HG03175 (cell line): ENCODE measurements around the gene LITAFD.
"Not testable (repeated sequence)": the region's sequence is repeated elsewhere in the genome, so short reads cannot be mapped to it uniquely, and the experiment has no call there.

ENCODE experiments used
- ATAC-seq: cut with Tn5 transposase; IDR thresholded peaks from one replicate; pipeline ENCODE4 v1.9.1; 2021; ENCODE audit warnings: mild to moderate bottlenecking, moderate library complexity; ENCODE audit not compliant: unreplicated experiment

The LITAFD gene

DNA sequence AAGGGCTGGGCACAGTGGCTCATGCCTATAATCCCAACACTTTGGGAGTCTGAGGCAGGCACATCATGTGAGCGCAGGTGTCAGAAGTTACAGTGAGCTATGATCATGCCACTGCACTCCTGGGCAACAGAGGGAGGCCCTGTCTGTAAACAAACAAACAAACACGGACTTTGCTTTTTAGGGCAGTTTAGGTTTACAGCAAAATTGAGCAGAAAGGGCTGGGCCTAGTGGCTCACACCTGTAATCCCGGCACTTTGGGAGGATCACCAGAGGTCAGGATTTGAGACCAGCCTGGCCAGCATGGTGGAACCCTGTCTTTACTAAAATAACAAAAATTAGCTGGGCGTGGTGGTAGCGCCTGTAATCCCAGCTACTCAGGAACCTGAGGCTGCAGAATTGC is 10.1 kb upstream of the LITAFD start:
- no peak for ATAC-seq

DNA sequence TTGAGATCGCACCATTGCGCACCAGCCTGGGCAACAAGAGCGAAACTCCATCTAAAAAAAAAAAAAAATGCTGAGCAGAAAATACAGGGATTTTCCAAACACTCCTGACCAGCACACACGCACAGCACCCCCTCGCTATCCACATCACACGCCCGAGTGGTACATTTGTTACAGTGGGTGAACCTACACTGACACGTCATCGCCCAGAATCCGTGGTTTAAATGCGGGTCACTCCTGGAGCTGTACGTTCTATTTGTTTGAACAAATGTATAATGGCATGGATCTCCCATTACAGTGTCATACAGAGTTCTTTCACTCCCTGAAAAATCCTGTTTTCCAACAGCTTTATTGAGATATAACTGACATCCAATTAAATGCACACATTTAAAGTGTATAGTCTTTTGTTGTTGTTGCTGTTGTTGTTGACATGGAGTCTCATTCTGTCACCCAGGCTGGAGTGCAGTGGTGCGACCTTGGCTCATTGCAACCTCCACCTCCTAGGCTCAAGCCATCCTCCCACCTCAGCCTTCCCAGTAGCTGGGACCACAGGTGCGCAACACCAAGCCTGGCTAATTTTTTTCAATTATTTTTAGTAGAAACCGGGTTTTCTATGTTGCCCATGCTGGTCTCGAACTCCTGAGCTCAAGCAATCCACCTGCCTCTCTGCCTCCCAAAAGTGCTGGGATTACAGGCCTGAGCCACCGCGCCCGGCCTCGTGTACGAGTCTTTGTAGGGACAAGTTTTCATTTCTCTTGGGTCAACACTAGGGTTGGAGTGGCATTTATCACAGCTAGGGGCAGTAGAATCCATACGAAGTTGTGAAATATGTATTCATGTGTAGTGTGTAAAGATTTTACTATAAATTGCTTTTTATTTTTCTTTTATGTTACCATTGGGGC is 8.9 kb upstream of the LITAFD start:
- ATAC-seq = no peak

DNA sequence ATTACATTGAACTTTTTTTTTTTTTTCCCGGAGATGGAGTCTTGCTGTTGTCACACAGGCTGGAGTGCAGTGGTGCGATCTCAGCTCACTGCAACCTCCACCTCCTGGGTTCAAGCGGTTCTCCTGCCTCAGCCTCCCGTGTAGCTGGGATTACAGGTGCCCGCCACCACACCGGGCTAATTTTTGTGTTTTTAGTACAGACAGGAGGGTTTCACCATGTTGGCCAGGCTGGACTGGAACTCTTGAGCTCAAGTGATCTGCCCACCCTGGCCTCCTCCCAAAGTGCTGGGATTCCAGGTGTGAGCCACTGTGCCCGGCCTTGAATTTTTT is 8.3 kb upstream of the LITAFD start:
- not testable (repeated sequence) for ATAC-seq

DNA sequence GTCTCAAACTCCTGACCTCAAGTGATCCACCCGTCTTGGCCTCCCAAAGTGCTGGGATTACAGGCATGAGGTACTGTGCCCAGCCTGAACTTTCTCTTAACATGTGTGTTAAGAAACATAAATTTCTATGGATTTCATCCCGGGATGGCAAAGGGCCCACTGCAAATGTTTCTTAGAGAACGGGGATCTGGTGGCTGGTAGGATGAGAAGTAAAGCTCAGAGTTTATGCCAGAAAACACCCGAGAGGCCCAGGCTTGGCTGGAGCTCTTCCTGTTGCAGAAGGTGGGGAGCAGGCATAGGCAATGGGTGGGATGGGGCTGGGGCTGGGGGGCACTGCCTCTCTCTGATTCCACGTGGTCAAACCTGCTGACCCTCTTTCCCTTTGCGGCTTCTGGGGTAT is 7.8 kb upstream of the LITAFD start:
- ATAC-seq = no peak

DNA sequence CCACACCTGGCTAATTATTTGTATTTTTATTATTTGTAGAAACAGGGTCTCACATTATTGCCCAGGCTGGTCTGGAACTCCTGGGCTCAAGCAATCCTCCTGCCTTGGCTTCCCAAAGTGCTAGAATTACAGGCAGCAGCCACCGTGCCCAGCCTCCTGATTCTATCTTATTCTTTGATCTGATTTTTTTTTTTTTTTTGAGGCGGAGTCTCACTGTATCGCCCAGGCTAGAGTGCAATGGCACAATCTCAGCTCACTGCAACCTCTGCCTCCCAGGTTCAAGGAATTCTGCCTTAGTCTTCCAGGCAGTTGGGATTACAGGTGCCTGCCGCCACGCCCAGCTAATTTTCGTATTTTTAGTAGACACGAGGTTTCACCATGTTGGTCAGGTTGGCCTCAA is 6.8 kb upstream of the LITAFD start:
- not testable (repeated sequence) for ATAC-seq

DNA sequence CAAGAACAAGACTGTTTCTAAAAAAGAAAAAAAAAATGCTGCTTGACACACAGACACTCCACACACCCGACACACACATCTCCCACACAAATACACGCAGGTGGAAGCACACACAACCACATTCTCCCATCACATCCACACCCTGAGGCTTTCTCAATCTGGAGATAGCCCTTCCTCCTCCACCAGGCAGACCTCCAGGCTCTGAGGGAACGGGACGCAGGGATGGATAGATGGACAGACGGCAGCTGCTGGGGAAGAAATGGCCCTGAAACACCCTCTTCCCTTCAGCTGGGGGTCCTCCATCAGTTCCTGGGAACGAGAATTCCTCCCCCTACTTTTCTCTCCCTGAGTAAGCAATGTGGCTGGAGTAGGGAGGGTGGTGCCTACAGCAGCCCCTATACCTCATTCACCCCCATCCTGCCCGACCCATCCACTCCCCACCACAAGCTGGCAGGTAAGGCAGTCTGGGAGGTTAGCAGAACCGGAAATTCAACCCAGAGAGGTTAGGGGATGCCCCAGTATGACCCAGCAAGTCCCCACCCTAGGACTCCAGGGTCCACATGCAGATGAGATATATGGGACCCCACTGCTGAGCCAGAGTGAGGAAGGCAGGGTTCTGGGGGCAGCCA is 4.1 kb upstream of the LITAFD start:
- no peak for ATAC-seq

DNA sequence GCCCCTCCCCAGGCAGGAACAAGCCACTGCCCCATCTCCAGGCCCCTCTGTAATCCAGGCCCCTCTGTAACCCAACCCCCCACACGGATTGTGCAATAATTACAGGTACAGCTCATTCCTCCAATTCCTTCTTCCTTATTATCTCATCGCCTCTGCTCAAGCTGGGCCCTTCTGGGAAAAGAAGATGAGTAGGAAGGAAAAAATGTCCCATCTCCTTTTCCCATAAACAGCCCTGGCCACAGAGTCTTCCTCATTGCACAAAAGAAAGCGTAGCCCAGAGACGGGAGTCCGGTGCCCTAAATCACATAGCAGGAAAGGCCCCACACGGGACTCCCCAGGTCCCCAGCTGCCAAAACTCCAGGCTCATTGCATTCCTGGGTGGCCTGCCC is 3.6 kb upstream of the LITAFD start:
- ATAC-seq = no peak

DNA sequence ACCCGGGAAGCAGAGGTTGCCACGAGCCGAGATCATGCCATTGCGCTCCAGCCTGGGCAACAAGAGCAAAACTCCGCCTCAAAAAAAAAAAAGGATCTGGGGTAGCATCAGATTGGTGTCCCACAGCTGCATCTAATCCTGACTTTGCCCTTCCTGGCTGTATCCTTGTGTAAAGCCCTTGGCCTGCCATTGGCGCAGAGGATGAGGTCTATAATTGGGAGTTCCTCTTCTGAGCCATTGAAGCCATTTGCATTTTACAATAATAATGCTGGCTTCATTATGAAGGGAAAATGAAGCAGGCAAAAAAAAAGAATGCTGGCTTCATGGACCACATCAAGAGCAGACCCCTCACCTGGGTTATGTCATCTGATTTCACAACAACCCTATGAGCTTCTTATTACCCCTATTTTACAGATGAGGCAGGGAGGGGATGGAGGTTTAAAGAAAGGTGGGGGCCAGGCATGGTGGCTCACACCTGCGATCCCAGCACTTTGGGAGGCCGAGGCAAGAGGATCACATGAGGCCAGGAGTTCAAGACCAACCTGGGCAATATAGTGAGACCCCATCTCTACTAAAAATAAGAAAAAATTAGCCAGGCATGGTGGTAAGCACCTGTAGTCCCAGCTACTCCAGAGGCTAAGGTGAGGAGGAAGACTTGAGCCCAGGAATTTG is 1.2 kb upstream of the LITAFD start:
- no peak for ATAC-seq

DNA sequence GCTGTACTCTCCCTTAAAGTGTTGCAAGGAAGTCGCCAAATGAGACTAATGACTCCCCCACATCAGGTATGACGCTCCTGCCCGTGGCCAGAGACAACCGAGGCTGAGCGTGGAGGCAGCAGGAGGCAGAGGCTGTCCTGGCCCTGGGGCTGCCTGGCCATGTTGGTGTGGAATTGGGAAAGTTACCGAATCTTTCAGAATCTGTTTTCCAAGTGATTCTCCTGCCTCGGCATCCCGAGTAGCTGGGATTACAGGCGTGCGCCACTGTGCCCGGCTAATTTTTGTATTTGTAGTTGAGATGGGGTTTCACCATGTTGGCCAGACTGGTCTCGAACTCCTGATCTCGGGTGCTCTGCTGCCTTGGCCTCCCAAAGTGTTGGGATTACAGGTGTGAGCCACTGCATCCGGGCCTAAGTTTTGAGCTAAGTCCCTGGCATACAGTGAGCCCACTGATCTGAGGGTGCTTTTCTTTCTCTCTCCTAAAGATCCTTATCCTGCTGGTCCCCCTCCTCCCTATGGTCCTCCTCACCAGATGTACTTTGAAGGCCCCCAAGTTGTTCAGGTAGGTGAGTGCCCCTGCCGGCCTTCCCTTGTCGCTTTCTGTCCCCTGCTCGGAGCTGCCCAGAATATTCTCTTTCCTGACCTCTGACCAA is 700 bp downstream of the LITAFD start:
- no peak for ATAC-seq

DNA sequence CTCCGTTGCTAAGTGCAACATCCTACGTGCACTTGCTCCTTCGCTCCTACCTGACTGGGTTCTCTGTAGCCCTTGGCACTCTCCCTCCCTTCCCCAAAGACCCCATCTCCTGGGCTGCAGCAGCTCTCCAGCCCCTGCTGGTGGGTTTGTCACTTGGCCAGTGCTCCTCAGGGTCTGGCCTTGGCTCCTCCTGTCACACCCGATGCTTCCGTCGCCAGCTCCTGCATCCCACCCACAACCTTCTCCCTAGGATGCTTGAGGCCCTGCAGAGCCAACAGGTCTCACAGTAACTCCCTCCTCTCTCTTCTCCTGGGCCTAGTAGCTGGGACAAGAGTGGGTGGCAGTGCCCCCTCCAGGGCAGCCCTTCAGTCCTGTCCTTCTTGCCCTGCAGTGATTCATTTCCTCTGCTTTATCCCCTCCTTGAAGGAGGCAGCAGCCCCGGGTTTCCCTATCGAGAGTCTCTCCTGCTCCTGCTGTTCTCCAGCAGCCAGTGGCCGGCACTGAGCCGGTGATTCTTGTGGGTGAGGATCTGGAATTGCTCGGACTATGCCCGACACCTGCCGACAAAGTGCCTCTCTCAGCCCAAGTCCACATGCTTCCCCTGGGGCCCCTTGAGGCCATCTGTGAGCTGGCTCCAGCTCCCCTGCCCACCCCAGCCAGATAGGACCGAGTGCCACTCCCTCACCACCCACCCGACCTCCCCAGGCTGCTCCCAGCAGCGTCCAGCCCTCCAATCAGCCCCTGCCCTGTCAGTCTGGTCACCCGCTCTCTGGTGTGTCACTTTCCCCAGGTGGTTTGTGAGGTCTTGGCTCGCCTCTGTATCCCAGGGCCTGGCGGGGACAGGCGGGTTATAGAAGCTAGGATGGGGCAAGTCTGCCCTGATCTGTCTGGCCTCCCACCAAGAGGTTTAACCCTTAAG is 3.8 kb downstream of the LITAFD start:
- no peak for ATAC-seq

DNA sequence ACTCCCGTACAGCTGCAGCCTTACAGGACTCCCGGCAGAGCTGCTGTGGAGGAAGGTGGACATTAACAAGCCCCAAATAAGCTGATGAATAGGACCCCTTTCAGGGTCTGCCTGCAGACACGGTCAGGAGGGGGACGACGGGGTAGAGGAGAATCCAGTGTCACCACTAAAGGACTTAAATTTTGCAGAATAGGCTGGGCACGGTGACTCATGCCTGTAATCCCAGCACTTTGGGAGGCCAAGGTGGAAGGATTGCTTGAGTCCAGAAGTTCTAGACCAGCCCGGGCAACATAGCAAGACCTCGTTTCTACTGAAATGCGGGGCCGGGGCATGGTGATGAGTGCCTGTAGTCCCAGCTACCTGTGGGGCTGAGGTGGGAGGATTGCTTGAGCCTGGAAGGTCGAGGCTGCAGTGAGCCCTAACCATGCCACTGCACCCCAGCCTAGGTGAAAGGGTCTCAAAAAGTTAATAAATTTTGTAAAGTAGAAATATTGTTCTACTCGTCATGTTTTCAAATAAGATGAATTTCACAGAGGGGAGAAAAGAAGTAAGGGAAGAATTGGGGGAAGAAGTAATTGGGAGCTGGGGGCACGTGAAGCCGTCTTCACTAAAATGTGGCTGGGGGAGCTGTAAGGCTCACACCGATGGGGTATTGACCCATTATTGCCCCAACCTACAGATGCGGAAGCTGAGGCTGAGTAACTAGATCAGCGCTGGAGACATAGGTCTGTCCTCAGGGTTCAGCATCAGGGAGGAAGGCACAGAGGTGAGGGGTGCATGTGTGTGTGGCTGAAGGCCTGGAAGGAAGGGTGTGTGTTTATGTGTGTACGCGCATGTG is 4.7 kb downstream of the LITAFD start:
- no peak for ATAC-seq

DNA sequence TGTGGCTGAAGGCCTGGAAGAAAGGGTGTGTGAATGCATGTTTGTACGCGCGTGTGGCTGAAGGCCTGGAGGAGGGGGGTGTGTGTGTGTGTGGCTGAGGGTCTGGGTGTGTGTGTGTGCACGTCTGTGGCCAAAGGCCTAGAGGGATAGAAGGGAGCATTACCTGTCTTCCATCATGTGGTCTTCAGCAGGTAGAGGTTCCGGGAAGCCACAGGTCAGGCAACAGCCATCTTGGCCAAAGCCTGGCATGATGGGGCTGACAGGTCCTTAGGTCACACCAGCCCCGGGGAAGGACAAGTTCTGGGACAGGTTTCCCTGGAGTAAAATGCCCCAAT is 5.2 kb downstream of the LITAFD start:
- no peak for ATAC-seq

DNA sequence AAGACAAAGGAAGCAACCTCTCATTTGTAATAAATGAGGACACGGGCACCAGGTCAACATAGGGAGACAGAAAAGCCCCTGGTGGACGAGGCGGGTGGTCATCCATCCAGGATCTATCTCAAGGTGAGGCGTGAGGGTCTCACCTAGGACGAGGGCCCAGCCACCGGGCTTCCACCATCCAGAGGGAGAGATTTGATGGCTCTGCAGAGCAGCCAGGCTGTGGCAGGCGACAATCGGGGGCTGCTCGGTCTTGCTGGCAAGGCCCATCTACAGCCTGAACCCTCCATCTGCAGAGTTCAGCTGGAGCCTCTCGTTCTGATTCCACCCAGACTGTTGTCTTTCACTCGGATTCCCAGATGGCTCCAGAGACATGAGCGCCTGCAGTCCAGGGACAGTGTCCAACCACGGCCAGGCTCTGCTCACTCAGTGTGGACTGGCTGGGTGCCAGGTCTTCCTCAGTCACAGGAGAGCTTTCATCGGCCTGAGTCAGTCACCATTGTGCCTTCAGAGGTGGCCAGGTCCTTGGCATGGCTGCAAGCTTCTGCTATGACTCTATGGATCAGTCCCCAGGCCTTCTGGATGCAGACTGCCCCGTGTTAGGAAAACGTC is 5.9 kb downstream of the LITAFD start:
- ATAC-seq = no peak

DNA sequence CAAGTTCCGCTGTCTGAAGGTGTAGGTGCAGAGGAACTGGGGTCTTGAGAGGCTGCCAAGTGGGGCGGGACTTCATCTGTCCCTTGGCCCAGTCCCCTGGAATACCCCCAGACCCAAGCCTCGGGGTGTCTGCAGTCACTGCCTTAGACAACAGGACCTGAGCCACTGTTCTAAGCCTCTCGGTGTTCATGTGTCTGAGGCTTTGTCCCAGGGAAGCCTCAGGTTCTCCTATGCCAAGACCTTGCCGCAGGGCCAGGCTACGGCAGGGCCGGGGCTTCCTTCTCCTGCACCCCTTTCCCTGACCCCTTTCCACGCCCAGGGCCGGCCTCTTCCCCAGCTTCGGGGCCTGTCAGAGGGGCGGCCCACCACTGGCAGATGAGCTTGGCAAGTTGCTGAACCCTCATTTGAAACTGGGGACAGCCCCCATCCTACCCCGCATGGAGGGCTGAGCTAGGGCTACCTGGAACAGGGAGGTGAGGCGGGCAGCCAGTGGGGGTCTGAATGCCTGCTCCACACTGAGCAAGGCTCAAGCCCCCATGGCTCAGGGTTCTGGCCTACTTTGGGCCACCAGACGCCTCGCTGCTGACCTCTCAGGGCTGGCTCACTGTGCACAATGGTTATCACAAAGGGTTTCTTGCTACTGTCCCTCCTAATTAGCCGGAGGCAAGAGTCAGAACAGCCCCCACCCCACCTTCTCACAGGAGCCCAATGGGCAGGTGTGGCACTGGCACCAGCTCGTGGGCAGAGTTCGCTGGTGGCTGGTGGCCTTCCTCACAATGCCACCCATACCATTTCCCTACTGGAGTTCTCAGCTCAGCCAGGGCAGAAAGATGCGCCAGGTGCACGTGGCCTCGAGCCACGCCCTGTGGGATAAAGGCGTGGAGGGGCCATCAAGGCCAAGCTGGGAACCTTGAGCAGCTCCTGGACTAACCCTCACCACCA is 7.1 kb downstream of the LITAFD start:
- no peak for ATAC-seq

DNA sequence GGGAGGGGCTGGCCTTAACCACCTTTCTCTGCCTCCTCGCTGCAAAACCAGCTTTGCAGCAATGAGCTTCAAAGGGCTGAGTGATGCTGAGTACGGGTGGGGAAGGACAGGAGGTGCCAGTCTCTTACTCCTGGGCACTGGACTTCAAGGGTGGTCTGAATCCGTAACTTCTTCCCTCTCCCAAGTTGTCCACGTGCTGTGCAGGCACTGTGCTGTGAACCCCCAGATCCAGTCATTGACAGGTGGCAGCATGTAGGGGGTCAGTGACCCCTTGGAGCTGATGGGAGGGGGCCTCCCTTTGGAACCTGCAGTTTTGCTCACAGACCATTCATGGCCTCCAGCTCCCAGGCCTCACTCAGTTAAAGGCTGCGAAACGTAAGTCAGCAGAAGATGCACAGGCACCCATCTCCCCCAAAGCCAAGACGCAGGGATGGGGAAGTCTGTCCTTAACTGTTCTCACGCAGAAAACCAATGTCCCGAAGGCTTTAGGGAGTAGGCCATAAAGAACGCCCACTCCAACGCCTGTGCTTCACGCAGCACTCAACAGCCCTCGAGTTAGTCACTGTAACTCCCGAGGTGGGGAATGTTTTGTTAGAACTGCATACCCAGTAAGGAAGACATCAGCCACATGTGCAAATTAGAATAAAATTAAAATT is 7.9 kb downstream of the LITAFD start:
- no peak for ATAC-seq

DNA sequence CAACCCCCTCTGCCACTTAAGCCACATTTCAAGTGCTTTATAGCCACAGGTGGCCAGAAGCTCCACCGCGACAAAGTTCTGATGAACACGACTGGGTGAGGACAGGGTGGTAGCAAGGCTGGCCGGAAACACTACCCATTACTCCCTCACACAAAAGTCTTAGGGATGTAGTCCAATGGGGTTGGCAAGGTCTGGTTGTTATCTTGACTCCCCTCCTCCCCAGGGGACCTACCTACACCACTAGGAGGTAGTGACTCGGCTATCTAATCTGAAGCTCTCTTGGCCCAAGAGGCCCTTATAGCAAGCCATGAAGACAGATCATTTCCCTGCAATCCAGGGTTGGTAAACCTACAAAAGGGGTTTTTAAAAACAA is 8.4 kb downstream of the LITAFD start:
- no peak for ATAC-seq

DNA sequence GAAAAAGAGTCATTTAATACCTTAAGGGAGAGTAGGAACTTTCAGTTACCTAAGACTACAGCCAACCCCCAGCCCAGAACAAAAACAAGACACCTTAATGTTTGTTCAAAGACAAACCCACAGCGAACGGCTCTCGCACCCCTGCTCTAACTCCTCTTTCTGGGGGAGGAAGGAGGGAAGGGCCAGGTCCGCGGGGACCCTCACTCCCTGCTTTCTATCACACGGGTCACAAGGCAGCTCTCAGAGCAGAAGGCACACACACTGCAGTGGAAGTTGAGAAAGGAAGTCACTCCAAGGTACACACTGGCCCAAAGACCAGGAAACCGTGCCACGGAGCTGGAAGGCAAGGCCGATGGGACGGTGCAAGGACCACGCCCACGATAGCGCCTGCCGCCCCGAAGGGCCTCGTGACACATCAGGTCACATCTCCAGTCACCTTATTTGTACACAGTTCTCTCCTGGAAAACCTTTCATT is 10.0 kb downstream of the LITAFD start:
- peak; percentile 15 for ATAC-seq

DNA sequence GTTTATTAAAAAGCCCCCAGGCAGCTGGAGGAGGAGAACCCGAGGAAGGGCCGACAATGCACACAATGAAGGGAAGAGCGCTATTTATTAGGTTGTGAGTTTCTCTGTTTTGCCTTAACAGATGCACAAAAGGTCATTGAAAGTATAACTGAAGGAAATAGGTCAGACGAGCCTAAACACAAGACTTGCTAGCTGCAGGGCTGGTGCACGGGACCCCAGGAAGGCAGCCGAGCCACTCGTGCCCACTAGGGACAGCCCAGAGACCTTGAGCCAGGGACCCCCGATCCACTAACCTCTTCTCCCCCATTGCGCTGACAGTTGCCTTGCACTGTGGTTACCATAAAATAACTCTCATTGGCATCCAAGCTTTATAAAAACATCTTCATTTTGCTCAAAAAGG is 11.3 kb downstream of the LITAFD start:
- ATAC-seq = no peak
